GM12891 (cell line): ENCODE measurements around the gene ITSN1.

Experiments
- POLR2A ChIP-seq: IDR thresholded peaks from 2 replicates; pipeline ENCODE4 v1.6.1; 2011; ENCODE audit warnings: low read depth, low read length, control low read depth
- POLR2AphosphoS5 ChIP-seq: IDR thresholded peaks from 2 replicates; pipeline ENCODE4 v1.6.1; 2011; ENCODE audit warnings: low read depth, low read length, control low read depth
- SPI1 ChIP-seq: IDR thresholded peaks from 2 replicates; pipeline ENCODE4 v1.6.1; 2011; ENCODE audit warnings: low read depth, low read length, control low read depth
- TAF1 ChIP-seq: IDR thresholded peaks from 2 replicates; pipeline ENCODE4 v1.6.1; 2011; ENCODE audit warnings: low read depth, low read length, control low read depth

GRCh38 chr21:33834801-33835500, 192.7 kb downstream of the ITSN1 start:
- TF ChIP-seq POLR2A (no peak), POLR2AphosphoS5 (no peak), SPI1 (no peak), TAF1 (no peak)
